Tibial artery (tissue), 4 donors: ENCODE data around the gene CSNK1E.

Experiments
- DNase-seq, 2 donors: peaks; one replicate each; pipeline ENCODE4 v3.0.0-alpha.2; 2019
- H3K27ac ChIP-seq, 2 donors: fragments of 200-600 bp; sonication (generic) in 1 of 2; 1 replicate in 1 of 2; 2 replicates in 1 of 2; pipeline ENCODE4 v1.5.1; 2018 to 2019; ENCODE audit warnings: mild to moderate bottlenecking in 1 of 2
- H3K27me3 ChIP-seq, 2 donors: fragments of 200-600 bp; sonication (generic) in 1 of 2; one replicate each; pipeline versions ENCODE4 v1.5.1 to v1.6.0; 2016 to 2019
- H3K36me3 ChIP-seq, 3 donors: fragments of 200-600 bp; sonication (generic) in 2 of 3; one replicate each; pipeline ENCODE4 v1.5.1; 2016 to 2019; ENCODE audit warnings: mild to moderate bottlenecking in 2 of 3
- H3K4me1 ChIP-seq, 4 donors: fragments of 200-600 bp; sonication (generic) in 2 of 4; 1 replicate in 3 of 4; 2 replicates in 1 of 4; pipeline ENCODE4 v1.5.1; 2016 to 2019
- H3K4me3 ChIP-seq, 2 donors: fragments of 200-600 bp; sonication (generic) in 1 of 2; 1 replicate in 1 of 2; 2 replicates in 1 of 2; pipeline ENCODE4 v1.5.1; 2018 to 2019; ENCODE audit warnings: mild to moderate bottlenecking in 2 of 2
- H3K9me3 ChIP-seq, 3 donors: fragments of 200-600 bp; sonication (generic) in 1 of 3; one replicate each; pipeline ENCODE4 v1.5.1; 2016 to 2019
- intact Hi-C: fragments of 100-400 bp; cut with DNase I; formaldehyde crosslinking; loops from one replicate; pipeline ENCODE4 v1.15.0; 2023; ENCODE audit warnings: low total_unique reads
- TF ChIP-seq, protein P1 (sequence below), 2 experiments: fragments of 200-600 bp in 1 of 2; fragments of 450-650 bp in 1 of 2; IDR thresholded peaks; one replicate each; pipeline ENCODE4 v1.5.1; 2017 to 2019; ENCODE audit warnings: antibody characterized with exemption in 2 of 2, mild to moderate bottlenecking in 1 of 2, moderate library complexity in 1 of 2

CSNK1E gene

DNA sequence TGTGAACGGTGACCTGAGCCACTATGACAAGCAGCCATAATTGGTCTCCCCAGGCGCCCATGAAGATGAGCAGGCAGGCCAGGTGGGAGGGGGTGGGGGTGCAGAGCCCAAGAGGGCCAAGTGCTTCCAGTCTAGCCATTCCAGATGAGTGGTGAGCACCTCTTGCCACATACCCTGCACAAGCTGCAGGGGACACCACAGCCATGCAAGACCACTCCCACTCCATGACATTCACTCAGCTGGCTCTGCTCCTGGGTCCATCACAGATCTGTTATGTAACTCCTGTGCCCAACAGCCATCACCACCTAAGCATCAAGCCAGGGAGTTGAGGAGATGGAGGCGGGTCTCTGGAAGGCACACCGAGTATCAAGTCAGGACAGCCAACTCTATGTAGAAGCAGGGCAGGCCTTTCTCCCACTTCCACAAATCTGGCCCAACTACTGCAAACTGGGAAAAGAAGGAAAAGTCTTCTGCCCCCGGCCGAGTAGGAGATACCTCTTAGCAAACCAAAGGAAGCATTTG is 52.9 kb downstream of the CSNK1E start:
- Histone ChIP-seq H3K4me3 (no peak overlapping the region), H3K27ac (peak overlapping the region in 1 of 2 donors; percentile 12), H3K27me3 (no peaks in the 10 kb centered on the region), H3K36me3 (peaks cover 0 to 9% (median 0%) of the 10 kb centered on the region in 3 donors), H3K9me3 (no peaks in the 10 kb centered on the region), H3K4me1 (peaks cover 0 to 73% (median 49%) of the 10 kb centered on the region in 4 donors)
- TF ChIP-seq, protein P1, sequence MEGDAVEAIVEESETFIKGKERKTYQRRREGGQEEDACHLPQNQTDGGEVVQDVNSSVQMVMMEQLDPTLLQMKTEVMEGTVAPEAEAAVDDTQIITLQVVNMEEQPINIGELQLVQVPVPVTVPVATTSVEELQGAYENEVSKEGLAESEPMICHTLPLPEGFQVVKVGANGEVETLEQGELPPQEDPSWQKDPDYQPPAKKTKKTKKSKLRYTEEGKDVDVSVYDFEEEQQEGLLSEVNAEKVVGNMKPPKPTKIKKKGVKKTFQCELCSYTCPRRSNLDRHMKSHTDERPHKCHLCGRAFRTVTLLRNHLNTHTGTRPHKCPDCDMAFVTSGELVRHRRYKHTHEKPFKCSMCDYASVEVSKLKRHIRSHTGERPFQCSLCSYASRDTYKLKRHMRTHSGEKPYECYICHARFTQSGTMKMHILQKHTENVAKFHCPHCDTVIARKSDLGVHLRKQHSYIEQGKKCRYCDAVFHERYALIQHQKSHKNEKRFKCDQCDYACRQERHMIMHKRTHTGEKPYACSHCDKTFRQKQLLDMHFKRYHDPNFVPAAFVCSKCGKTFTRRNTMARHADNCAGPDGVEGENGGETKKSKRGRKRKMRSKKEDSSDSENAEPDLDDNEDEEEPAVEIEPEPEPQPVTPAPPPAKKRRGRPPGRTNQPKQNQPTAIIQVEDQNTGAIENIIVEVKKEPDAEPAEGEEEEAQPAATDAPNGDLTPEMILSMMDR (IDR thresholded peaks at IDR 0.05): no peak
- DNase-seq: no peak
- intact Hi-C loops: loop anchor here (5.0 kb wide), 1 partner anchor 88 kb away; no protein-coding TSS in a partner anchor

DNA sequence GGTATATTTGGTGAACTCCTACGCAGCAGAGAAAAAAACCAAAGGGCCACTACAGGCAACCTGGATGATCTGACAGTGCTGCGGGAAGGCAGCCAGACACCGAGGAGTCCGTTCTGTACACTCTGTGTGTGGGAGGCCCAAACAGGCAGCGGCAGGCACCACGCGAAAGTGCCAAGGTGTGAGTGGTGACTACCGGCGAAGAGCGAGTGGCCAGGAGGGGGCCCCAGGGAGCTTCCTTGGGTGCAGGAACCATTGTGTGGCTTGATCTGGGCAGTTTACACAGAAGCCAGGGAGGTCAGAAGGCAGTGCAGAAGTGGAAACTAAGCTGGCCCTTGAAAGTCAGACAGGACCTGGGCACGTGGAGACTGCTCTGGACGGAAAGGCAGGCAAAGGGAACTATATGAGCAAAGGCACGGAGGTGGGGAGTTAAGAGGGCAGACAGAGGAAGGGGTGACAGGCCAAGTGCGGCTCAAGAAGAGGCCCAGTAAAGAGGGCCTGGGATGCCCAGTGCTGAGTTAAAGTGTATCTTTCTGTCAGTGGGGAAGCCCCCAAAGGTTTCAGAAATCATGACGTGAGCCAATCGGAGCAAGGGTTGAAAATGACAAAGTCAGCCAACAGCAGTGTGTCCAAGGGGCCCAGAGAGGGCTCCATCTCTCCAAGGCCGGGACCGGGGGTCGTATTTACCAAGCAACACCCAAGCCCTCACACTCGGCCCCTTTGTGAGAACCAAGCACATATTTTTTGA is 55.0 kb downstream of the CSNK1E start:
- peaks cover 0 to 9% (median 0%) of the 10 kb centered on the region in 3 donors for H3K36me3 ChIP-seq
- DNase-seq: peak in 1 of 2 donors; percentile 81
- peaks cover 0 to 83% (median 51%) of the 10 kb centered on the region in 4 donors for H3K4me1 ChIP-seq
- TF ChIP-seq, protein P1 (IDR thresholded peaks at IDR 0.05): peak; percentile 55 to 57
- H3K9me3 ChIP-seq: no peaks in the 10 kb centered on the region
- no peaks in the 10 kb centered on the region for H3K27me3 ChIP-seq
- intact Hi-C loops: loop anchor here (5.0 kb wide), 1 partner anchor 90 kb away; no protein-coding TSS in a partner anchor
- H3K27ac ChIP-seq: peak overlapping the region; percentile 28 to 75
- H3K4me3 ChIP-seq: no peak overlapping the region

- Histone ChIP-seq H3K27ac (peak overlapping the region; percentile 62 to 75), H3K36me3 (peaks cover 0 to 9% (median 0%) of the 10 kb centered on the region in 3 donors), H3K4me3 (no peak overlapping the region), H3K9me3 (no peaks in the 10 kb centered on the region), H3K4me1 (peaks cover 0 to 85% (median 43%) of the 10 kb centered on the region in 4 donors), H3K27me3 (no peaks in the 10 kb centered on the region)
- DNase-seq: no peak
- TF ChIP-seq, protein P1 (IDR thresholded peaks at IDR 0.05): peak in 1 of 2 experiments; percentile 25
- intact Hi-C loops: loop anchor here (5.0 kb wide), 1 partner anchor 91 kb away; no protein-coding TSS in a partner anchor
Measured at GRCh38 chr22:38260761-38261681, 56.2 kb downstream of the CSNK1E start.

GRCh38 chr22:38259370-38259769 is 57.9 kb downstream of the CSNK1E start:
- Histone ChIP-seq H3K27ac (peak overlapping the region; percentile 75 to 80), H3K9me3 (no peaks in the 10 kb centered on the region), H3K4me1 (peaks cover 0 to 87% (median 36%) of the 10 kb centered on the region in 4 donors), H3K36me3 (peaks cover 0 to 9% (median 0%) of the 10 kb centered on the region in 3 donors), H3K4me3 (no peak overlapping the region), H3K27me3 (no peaks in the 10 kb centered on the region)
- TF ChIP-seq, protein P1 (IDR thresholded peaks at IDR 0.05): no peak
- intact Hi-C loops: no loop called here
- no peak for DNase-seq

DNA sequence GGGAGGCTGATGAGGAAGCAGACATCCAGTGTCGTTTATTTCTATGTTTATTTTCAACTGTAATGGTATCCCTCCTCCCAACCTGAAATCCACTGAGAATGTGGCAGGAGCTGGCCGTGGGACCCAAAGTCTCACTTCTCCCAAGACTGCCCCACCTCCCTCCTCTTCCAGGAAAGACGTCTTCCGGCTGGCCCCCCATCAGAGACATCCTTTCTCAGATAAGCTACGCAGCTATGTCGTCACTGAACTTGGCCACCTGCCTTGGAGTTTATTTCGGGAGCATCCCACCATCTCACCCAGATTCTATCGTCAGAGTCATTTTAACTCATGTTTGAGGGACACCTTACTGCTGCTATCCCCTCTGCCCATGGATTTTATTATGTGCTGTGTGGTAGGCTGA is 58.3 kb downstream of the CSNK1E start:
- Histone ChIP-seq H3K4me3 (no peak overlapping the region), H3K27me3 (no peaks in the 10 kb centered on the region), H3K9me3 (no peaks in the 10 kb centered on the region), H3K36me3 (peaks cover 0 to 5% (median 0%) of the 10 kb centered on the region in 3 donors), H3K27ac (peak overlapping the region; percentile 75 to 80), H3K4me1 (peaks cover 0 to 89% (median 37%) of the 10 kb centered on the region in 4 donors)
- TF ChIP-seq, protein P1 (IDR thresholded peaks at IDR 0.05): no peak
- intact Hi-C loops: no loop called here
- DNase-seq: peak in 1 of 2 donors; percentile 84
